HG02763 (cell line): ENCODE results near the gene AFDN.

ENCODE experiments used
- ATAC-seq: cut with Tn5 transposase; IDR thresholded peaks from one replicate; pipeline ENCODE4 v1.9.1; 2021; ENCODE audit warnings: mild to moderate bottlenecking, moderate library complexity; ENCODE audit not compliant: unreplicated experiment

The AFDN gene

DNA sequence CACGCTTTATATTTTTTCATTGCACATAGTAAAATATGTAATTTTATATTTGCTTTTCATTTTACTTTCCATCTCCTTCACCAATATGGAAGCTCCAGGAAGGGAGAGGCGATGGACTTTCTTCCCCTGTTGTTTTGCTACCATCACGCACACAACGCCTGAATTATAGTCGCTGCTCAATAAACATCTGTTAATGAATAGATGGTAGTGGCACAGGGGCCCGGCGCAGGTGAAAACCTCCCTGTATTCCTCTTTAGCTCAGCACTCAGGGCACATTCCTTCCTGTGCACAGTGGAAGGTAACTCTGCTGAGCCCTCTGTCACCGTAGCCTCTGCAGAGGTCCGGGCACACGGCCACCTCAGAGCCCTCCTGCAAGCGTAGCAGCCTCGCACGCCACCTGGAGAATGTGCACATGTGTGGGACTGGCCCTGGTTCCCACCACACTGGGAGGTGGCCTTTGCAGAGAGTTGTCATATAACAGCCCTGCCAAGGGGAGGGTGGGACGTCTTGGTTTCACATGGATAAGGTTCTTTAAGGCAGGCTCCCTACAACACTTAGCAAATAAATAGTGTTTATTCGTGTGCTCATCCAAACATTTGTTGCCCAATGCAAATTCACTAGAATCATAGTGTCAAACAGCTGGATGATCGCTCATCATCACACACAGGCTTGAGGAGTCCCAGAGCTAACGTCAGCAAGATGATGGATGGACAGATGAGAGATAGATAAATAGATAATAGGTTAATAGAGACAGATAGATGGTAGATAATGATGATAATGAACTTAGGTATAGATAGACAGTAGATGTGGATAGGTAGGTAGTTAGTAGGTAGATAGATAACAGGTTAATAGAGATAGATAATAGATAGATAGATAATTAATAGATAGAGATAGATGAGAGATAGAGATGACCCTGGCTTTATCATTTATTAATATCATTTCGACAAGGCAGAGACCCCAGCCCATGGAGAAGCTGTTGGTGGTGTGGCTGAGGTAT is 32.3 kb upstream of the AFDN start:
- ATAC-seq = no peak

DNA sequence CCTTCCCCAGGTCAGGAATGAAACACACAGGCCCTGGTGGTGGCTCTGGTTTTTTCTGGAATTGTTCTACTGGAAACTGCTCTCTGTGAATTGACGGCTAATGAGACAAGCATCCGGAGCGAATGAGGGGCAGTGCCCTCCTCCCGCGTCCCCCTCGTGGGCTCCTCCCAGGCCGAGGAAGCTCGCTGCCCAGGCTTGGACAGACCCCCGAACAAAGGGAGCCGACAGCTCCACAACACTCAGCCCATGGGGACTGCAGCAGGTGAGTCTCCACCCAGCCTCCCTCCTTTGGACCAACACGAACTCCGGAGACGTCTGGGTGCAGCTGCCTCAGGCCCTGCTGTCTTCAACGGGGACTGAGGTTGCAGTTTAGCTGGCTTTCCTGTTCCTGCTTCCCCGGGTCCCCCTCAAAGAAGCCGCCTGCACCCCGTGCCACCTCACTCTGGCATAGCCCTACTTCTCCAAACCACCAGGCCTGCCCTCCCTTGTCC is 31.3 kb upstream of the AFDN start:
- no peak for ATAC-seq

- ATAC-seq = no peak
Observed at GRCh38 chr6:167795874-167796191, 30.9 kb upstream of the AFDN start.

GRCh38 chr6:167796192-167796981 is 30.3 kb upstream of the AFDN start:
- no peak for ATAC-seq

DNA sequence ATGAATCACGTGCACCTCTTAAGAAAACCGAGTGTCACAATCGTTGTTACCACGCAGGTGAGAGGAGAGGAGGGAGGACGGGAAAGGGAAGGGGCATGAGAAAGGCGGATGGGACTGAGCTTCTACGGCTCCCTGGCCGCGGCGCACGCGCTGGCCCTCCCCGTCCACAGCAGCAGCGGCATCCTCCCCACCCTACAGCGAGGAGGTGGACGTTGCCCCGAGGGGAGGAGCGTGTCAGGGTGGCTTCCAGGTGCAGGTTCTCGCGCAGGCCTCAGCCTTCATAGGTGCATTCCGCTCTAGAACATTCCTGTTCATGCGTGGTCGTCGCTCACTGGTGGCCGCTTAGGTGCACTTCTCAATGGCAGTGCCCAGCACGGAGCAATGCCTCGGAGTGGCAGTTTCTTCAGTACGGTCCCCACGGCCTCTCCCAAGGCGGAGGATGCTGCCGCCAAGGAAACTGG is 29.7 kb upstream of the AFDN start:
- no peak for ATAC-seq

DNA sequence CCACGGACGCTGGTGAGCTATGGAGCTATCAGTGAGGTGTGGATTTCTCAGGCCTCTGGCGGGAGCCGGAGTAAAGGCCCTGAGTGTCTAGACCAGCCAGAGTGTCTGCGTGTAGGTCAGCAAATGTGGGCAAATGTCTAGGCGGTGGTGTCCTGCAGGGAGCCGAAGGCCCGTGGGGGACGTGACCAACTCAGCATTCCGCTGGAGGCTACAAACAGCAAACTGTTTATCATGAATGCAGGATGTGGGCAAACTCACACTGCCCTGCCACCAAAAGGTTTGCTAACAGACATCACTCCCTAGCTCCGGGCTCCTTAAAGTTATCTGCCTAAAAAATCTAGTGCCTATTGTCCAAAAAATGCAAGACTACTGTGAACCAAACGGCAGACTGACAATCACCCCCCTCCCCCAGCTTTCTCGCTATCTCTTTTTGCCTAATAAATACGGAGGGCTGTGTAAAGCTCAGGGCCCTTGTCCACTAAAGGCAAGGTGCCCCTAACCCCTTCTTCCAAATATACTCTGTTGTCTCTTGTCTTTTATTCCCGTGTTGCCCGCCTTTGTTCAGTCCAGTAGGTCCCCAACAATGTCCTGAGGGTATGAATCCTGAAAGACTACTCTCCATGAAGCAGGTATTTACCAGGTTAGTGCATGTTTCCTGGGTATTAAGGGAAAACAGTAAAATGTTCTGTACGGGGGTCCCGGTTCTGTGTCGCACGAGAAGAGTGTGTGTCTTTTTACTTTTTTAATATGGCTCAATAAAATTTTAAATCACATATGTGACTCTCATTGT is 29.0 kb upstream of the AFDN start:
- ATAC-seq = no peak

DNA sequence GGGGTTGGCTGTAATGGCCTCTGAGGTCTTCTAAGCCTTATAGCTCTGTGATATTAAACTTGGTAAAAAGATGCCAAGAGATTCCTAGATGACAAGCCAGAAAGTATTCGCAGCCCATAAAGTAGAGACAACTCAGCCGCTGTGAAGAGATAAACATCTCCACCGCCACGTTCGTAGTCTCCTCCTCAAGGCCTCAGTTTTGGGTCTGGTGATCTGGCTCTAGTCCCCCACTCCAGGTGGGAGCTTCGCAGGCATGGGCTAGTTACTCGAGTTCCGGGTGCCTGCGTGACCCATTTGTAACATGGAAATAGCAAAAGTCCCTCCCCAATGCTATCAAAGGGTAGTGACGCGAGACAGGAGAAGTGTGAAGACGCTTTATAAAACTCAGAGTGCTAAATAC is 28.3 kb upstream of the AFDN start:
- no peak for ATAC-seq

GRCh38 chr6:167799033-167799821 is 27.5 kb upstream of the AFDN start:
- ATAC-seq = no peak

GRCh38 chr6:167800549-167800948 is 26.2 kb upstream of the AFDN start:
- ATAC-seq = no peak

- ATAC-seq = no peak
Observed at GRCh38 chr6:167801263-167801662, 25.4 kb upstream of the AFDN start.

GRCh38 chr6:167802339-167802738 is 24.4 kb upstream of the AFDN start:
- no peak for ATAC-seq

- ATAC-seq = no peak
Observed at GRCh38 chr6:167803816-167804215, 22.9 kb upstream of the AFDN start.

GRCh38 chr6:167804281-167805013 is 22.3 kb upstream of the AFDN start:
- ATAC-seq = no peak

DNA sequence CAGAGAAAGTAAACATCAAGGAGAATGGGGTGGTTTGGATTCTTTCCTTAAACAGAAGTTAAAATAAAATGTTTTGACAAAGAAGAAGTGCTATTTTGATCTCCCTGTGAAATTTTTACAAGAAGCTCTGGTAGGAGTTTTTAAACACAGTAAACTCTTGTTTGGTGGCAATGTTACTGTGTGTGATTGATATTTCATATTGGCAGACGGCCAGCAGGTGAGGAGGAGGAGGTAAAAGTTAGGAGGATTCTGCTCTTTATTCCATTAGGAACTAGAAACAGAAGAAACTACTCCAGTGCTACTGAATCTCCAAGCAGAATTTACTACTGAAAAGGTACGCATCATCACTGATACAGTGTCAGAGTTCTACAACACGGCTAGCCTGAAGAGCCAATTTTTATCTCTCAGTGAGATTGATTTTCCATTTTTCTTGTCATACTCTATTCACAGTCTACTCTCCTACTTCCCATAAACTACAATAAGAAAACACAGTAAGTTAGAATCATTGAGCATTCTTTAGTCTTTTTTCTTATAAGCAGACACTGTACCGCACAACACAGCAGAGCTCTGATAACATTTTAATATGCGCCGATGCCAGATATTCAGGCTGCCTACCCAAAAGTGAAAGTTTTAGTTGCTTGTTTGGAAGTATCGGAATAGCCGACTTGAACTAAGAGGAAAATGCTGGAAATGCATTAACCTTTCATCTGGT is 21.2 kb upstream of the AFDN start:
- no peak for ATAC-seq

DNA sequence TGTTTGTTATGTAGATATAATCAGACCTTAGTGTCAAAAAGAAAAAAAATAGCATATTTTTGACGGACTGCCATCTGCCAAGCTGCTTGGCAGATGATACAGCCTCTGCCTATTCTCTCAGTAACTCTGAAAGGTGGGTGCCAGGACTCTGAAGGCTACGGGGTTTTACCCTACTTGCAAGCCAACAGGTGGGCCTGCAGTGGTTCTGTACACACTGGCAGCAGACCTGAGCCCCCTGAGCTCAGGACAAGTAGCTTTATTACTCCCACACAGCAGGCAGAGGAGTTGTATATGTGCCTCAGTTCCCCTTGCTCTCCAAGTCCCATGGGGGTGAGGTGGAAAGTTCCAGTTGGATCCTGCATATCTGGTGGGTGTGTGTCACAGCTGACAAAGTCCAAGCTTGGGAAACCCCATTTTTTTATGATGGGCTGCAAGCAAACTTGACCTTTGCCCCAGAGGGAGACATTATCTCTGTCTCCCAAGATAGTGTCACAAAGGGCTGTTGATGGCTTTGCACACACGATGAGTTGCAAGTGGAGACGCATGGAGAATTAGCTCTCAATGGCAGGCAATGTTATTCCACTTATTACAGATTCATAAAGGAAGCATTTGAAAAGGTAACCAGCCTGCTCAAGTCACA is 20.5 kb upstream of the AFDN start:
- ATAC-seq = no peak

GRCh38 chr6:167807200-167807599 is 19.5 kb upstream of the AFDN start:
- no peak for ATAC-seq

DNA sequence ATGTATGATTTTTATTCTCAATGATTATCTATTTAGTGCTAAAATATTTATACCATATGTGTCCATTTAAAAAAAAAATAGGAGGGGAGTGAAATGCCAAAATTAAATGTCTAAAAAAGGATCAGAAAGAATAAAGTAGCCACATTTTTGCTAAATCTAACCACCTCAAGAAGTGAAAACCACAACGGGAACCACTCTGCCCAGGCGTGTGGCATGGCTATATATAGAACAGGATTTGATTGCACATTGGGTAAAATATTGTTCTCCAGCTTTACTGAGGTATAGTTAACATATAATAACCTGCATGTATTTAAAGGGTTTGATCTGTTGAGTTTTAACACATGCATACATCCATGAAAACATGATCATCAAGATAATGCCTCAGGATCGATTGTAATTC is 19.0 kb upstream of the AFDN start:
- ATAC-seq = no peak

DNA sequence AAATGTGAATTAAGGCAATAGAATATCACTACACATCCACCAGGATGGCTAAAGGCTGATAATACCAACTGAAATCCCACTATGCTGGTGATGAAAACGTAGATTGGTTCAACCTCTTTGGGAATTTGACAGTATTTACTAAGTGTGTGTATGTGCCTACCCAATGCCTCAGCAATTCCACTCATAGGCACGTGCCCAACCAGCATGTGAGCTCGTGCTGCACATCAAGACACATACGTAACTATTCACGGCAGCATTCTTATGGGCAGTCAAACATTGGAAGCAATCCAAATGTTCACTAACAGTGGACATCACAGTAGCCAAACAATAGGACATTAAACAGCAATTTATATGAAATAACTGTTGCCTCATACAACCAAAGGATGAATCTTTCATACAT is 15.7 kb upstream of the AFDN start:
- no peak for ATAC-seq
